ENCODE measurements around the gene GALK1. TPM values are rescaled to one million over a fixed set of nuclear protein-coding genes. Genes with fewer than 3 reads are reported as not detected.

The GALK1 gene
- total and polyA plus RNA-seq, 4 donors: 23.0 to 70.5 (median 44.0) TPM

DNA sequence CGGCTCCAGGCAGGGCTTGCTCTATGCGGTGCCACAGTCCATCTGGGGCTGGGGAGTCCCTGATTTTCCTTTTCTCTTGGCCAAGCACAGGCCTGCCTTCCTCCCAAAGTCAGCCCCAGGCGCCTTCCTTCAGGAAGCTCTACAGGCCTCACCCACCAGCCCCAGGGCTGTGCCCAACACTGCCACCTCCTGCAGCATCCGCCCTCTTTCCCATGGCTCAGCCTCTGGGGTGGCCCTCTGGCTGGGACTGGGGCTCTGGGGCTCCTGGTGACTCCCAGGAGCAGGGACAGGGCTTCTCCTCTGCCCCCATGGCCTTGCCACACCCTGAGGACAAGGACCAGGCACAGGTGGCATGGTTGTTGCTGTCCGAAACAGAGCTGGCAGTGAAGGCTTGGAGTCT lies 42.9 kb downstream of the GALK1 start:
- DNase-seq: no peak
- WGBS, 2 donors: 72 to 90% methylated on average over 5 of the region's 5 CpGs
- TF ChIP-seq, protein P1, sequence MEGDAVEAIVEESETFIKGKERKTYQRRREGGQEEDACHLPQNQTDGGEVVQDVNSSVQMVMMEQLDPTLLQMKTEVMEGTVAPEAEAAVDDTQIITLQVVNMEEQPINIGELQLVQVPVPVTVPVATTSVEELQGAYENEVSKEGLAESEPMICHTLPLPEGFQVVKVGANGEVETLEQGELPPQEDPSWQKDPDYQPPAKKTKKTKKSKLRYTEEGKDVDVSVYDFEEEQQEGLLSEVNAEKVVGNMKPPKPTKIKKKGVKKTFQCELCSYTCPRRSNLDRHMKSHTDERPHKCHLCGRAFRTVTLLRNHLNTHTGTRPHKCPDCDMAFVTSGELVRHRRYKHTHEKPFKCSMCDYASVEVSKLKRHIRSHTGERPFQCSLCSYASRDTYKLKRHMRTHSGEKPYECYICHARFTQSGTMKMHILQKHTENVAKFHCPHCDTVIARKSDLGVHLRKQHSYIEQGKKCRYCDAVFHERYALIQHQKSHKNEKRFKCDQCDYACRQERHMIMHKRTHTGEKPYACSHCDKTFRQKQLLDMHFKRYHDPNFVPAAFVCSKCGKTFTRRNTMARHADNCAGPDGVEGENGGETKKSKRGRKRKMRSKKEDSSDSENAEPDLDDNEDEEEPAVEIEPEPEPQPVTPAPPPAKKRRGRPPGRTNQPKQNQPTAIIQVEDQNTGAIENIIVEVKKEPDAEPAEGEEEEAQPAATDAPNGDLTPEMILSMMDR (IDR thresholded peaks at IDR 0.05; ENCODE audit: control extremely low read depth, extremely low read depth): no peak
- Histone ChIP-seq H3K27ac (ENCODE audit: low read depth in 1 of 2, low read length in 1 of 2) (peak overlapping the region in 1 of 2 donors; percentile 82), H3K4me3 (no peak overlapping the region), H3K9ac (ENCODE audit: insufficient read depth in 1 of 2, low read length in 2 of 2) (no peak overlapping the region), H3K27me3 (ENCODE audit: control insufficient read depth in 3 of 3, insufficient read depth in 3 of 3, low read length in 2 of 3) (peaks cover 0 to 12% (median 4%) of the 10 kb centered on the region in 3 donors), H3K9me3 (ENCODE audit: control insufficient read depth in 4 of 4, insufficient read depth in 3 of 4, low read length in 3 of 4) (no peaks in the 10 kb centered on the region), H3K4me1 (ENCODE audit: control insufficient read depth in 5 of 5, insufficient read depth in 5 of 5, low read length in 5 of 5) (peaks cover 0 to 15% (median 0%) of the 10 kb centered on the region in 5 donors), H3K36me3 (ENCODE audit: control insufficient read depth in 4 of 4, insufficient read depth in 4 of 4, low read length in 4 of 4) (no peaks in the 10 kb centered on the region)
- no peak for ATAC-seq (ENCODE audit: insufficient read depth, low FRiP score)

DNA sequence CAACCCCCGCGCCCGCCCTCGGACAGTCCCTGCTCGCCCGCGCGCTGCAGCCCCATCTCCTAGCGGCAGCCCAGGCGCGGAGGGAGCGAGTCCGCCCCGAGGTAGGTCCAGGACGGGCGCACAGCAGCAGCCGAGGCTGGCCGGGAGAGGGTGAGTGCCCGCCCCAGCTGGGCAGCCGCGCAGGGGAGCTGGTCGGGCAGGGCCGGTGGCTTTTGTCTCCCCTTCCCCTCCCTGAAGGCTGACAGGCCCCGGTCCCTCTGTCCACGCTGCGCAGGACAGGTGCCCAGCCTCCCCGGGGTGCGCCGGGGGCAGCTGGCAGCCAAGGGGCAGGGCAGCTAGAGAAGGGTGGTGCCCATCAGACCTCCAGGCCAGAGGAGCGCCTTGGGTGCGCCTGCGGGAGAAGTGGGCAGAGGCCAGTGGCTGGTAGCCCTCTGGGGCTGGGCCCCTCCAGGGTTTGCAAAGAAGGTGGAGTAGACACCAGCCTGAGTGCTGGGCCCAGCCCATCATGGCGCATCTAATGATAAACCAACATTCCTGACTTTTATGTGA lies 43.5 kb downstream of the GALK1 start:
- ATAC-seq (ENCODE audit: insufficient read depth, low FRiP score) (no peak), DNase-seq (no peak)
- no peaks in the 10 kb centered on the region for H3K9me3 ChIP-seq (ENCODE audit: control insufficient read depth in 4 of 4, insufficient read depth in 3 of 4, low read length in 3 of 4)
- H3K36me3 ChIP-seq (ENCODE audit: control insufficient read depth in 4 of 4, insufficient read depth in 4 of 4, low read length in 4 of 4): no peaks in the 10 kb centered on the region
- WGBS, 2 donors: 17 to 43% methylated on average over 25 to 33 of the region's 33 CpGs
- peak overlapping the region in 1 of 2 donors; percentile 82 for H3K27ac ChIP-seq (ENCODE audit: low read depth in 1 of 2, low read length in 1 of 2)
- TF ChIP-seq, protein P1 (IDR thresholded peaks at IDR 0.05; ENCODE audit: control extremely low read depth, extremely low read depth): no peak
- peaks cover 0 to 15% (median 0%) of the 10 kb centered on the region in 5 donors for H3K4me1 ChIP-seq (ENCODE audit: control insufficient read depth in 5 of 5, insufficient read depth in 5 of 5, low read length in 5 of 5)
- peaks cover 0 to 12% (median 4%) of the 10 kb centered on the region in 3 donors for H3K27me3 ChIP-seq (ENCODE audit: control insufficient read depth in 3 of 3, insufficient read depth in 3 of 3, low read length in 2 of 3)
- H3K9ac ChIP-seq (ENCODE audit: insufficient read depth in 1 of 2, low read length in 2 of 2): no peak overlapping the region
- peak overlapping the region; percentile 33 for H3K4me3 ChIP-seq

DNA sequence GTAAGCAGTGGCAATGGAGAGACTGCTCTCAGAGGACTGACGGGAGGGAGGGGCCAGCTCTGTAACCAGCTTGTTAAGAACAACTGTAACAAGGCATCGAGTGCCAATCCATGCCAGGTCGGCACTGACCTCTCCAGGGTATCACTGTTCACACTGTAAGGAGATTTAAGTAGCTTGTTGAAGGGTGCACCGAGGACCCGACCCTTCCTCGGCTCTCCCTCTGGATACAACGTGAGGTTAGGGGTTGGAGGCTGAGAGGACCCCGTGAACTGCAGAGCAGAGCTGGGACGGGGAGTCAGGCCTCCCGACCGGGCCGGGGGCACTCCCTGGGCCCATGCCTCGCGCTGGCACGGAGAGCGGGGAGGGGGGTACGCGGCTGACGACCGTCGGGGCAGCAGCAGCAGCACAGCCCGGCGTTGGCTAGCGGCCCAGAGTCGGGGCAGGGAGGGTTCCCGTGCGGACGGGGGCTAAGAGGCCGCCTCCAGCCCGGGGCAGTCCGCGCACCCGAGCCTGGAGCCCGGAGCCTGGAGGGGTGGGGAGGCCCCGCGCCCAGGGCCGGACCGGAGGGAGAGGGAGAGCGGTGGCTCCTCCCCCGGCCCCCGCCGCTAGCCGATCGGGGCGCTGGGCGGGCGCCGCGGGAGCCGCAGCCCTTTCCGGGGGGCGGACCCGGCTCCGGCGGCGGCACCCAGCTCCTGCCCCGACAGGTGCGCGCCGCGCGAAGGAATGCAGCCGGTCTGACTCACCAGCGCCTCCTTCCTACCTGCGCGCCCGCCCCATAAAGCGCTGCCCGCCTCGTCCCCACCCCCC lies 44.1 kb downstream of the GALK1 start, which contains the start of gene ITGB4:
ITGB4 (plus strand) TSS at position 804 of the 807 bp plus-strand sequence. CDS start 3,245 bp downstream, outside the sequence.
- no peaks in the 10 kb centered on the region for H3K9me3 ChIP-seq (ENCODE audit: control insufficient read depth in 4 of 4, insufficient read depth in 3 of 4, low read length in 3 of 4)
- peaks cover 0 to 15% (median 0%) of the 10 kb centered on the region in 5 donors for H3K4me1 ChIP-seq (ENCODE audit: control insufficient read depth in 5 of 5, insufficient read depth in 5 of 5, low read length in 5 of 5)
- H3K4me3 ChIP-seq: peak within 1 kb of the TSS; percentile 46
- H3K9ac ChIP-seq (ENCODE audit: insufficient read depth in 1 of 2, low read length in 2 of 2): no peak within 1 kb of the TSS
- peaks cover 0 to 12% (median 7%) of the 10 kb centered on the region in 3 donors for H3K27me3 ChIP-seq (ENCODE audit: control insufficient read depth in 3 of 3, insufficient read depth in 3 of 3, low read length in 2 of 3)
- DNase-seq (peak; percentile 39 to 70 (median 68)), ATAC-seq (ENCODE audit: insufficient read depth, low FRiP score) (peak; percentile 90)
- peak within 1 kb of the TSS in 1 of 2 donors; percentile 90 for H3K27ac ChIP-seq (ENCODE audit: low read depth in 1 of 2, low read length in 1 of 2)
- 2 to 7% methylated on average over 31 to 70 of the region's 70 CpGs for WGBS, 2 donors
- no peaks in the 10 kb centered on the region for H3K36me3 ChIP-seq (ENCODE audit: control insufficient read depth in 4 of 4, insufficient read depth in 4 of 4, low read length in 4 of 4)
- TF ChIP-seq, protein P1 (IDR thresholded peaks at IDR 0.05; ENCODE audit: control extremely low read depth, extremely low read depth): no peak

Measured in lung (tissue), 12 donors.